Vagina (tissue), 2 donors: ENCODE data around the gene TWNK.

Experiments used
- POLR2A ChIP-seq, 2 donors: fragments of 450-650 bp; IDR thresholded peaks; one replicate each; pipeline ENCODE4 v1.6.1; 2017; ENCODE audit warnings: antibody characterized with exemption in 2 of 2, mild to moderate bottlenecking in 2 of 2, moderate library complexity in 2 of 2
- POLR2AphosphoS5 ChIP-seq, 2 donors: sonication (generic); formaldehyde crosslinking; IDR thresholded peaks; one replicate each; pipeline ENCODE4 v1.9.0; 2017; ENCODE audit warnings: antibody characterized with exemption in 2 of 2, mild to moderate bottlenecking in 2 of 2, low read depth in 1 of 2; ENCODE audit not compliant: insufficient read depth in 1 of 2
- TF ChIP-seq, protein P1 (sequence below), 3 experiments: fragments of 450-650 bp in 2 of 3; fragments of 200-600 bp in 1 of 3; sonication (generic) in 1 of 3; IDR thresholded peaks; one replicate each; pipeline ENCODE4 v1.5.1; 2017 to 2019; ENCODE audit warnings: antibody characterized with exemption in 3 of 3, mild to moderate bottlenecking in 2 of 3, moderate library complexity in 2 of 3

DNA sequence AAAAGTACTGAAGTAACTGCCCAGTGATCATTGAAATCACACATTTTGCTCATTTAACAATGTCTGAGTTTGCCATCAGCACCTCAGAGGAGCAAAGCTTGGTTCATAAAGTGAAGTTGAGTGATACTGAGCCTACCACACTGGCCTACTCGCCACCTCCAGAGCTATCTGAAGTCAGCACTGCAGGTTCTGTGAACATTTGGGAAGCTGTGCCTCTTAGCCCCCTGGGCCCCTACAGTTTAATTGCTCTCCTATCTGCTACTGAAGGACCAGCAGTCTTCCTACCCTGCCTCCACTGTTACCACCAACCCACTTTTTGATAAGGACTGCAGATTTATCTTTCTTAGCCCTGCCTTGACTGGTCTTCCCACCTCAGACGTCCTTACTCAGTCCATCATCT, 20.0 kb upstream of the TWNK start:
- TF ChIP-seq, protein P1, sequence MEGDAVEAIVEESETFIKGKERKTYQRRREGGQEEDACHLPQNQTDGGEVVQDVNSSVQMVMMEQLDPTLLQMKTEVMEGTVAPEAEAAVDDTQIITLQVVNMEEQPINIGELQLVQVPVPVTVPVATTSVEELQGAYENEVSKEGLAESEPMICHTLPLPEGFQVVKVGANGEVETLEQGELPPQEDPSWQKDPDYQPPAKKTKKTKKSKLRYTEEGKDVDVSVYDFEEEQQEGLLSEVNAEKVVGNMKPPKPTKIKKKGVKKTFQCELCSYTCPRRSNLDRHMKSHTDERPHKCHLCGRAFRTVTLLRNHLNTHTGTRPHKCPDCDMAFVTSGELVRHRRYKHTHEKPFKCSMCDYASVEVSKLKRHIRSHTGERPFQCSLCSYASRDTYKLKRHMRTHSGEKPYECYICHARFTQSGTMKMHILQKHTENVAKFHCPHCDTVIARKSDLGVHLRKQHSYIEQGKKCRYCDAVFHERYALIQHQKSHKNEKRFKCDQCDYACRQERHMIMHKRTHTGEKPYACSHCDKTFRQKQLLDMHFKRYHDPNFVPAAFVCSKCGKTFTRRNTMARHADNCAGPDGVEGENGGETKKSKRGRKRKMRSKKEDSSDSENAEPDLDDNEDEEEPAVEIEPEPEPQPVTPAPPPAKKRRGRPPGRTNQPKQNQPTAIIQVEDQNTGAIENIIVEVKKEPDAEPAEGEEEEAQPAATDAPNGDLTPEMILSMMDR (IDR thresholded peaks at IDR 0.05) = no peak
- TF ChIP-seq POLR2A (IDR thresholded peaks at IDR 0.05) (no peak), POLR2AphosphoS5 (IDR thresholded peaks at IDR 0.05; ENCODE audit: insufficient read depth in 1 of 2, low read depth in 1 of 2) (no peak)
